IMR-90 (cell line): ENCODE data around the gene CORO1C. TPM values are rescaled to one million over a fixed set of nuclear protein-coding genes. Genes with fewer than 3 reads are reported as not detected.
A peak's percentile ranks its signal among the peaks of the same experiment; 100 is the strongest.

Experiments
- ATAC-seq: fragments of 200-7000 bp; cut with Tn5 transposase; 2 replicates; pipeline ENCODE4 v1.9.1; 2020; ENCODE audit warnings: low read depth, mild to moderate bottlenecking, moderate library complexity
- BruUV-seq: library from RNA; stranded (reverse); fragments of 400-500 nt; replicated peaks from 2 replicates; lab custom pipeline; 2021; lab: Mats Ljungman, UMichigan
- CTCF ChIA-PET: fragments of 300-600 bp; formaldehyde crosslinking; extraction: SDS; loops from one replicate; lab custom pipeline; 2021; ENCODE audit warnings: antibody characterized with exemption; lab: Yijun Ruan, JAX
- POLR2A ChIA-PET: fragments of 300-600 bp; sonication (Branson Sonifier 250); formaldehyde crosslinking; loops from one replicate; lab custom pipeline; 2022; ENCODE audit warnings: antibody characterized with exemption; ENCODE audit not compliant: unreplicated experiment; lab: Charles Lee
- DNase-seq: peaks from one replicate; pipeline ENCODE4 v3.0.0; 2013
- H2AFZ ChIP-seq: replicated peaks from 2 replicates; pipeline ENCODE3; 2013; ENCODE audit warnings: low read length, mild to moderate bottlenecking; ENCODE audit not compliant: poor library complexity
- H2AK5ac ChIP-seq: 2 replicates; pipeline ENCODE4 v1.6.1; 2013; ENCODE audit warnings: low read depth, low read length, inconsistent platforms
- H2AK9ac ChIP-seq: replicated peaks from 2 replicates; pipeline ENCODE3; 2013; ENCODE audit warnings: mild to moderate bottlenecking, low read depth, low read length, moderate library complexity; ENCODE audit not compliant: poor library complexity
- H2BK120ac ChIP-seq: 2 replicates; pipeline ENCODE4 v1.6.1; 2013; ENCODE audit warnings: low read depth, low read length, inconsistent platforms
- H2BK15ac ChIP-seq: 3 replicates; pipeline ENCODE4 v1.6.1; 2013; ENCODE audit warnings: low read depth, low read length, inconsistent platforms
- H2BK20ac ChIP-seq: 2 replicates; pipeline ENCODE4 v1.6.1; 2013; ENCODE audit warnings: low read depth, mild to moderate bottlenecking, inconsistent platforms, low read length, moderate library complexity
- H2BK5ac ChIP-seq: 2 replicates; pipeline ENCODE4 v1.6.1; 2013; ENCODE audit warnings: mild to moderate bottlenecking, low read depth, low read length, inconsistent platforms; ENCODE audit not compliant: poor library complexity, severe bottlenecking
- H3K14ac ChIP-seq: replicated peaks from 2 replicates; pipeline ENCODE4 v1.6.1; 2013; ENCODE audit warnings: low read depth, low read length, inconsistent platforms
- H3K18ac ChIP-seq: 2 replicates; pipeline ENCODE4 v1.6.1; 2013; ENCODE audit warnings: low read depth, low read length, control low read depth
- H3K23ac ChIP-seq: 2 replicates; pipeline ENCODE4 v1.6.1; 2013; ENCODE audit warnings: low read depth, low read length, inconsistent platforms
- H3K27ac ChIP-seq: 2 replicates; pipeline ENCODE4 v1.5.1; 2013; ENCODE audit warnings: mild to moderate bottlenecking, control low read depth, low read length; ENCODE audit not compliant: insufficient read depth
- H3K27me3 ChIP-seq: 2 replicates; pipeline ENCODE4 v1.6.1; 2013; ENCODE audit warnings: low read length; ENCODE audit not compliant: control insufficient read depth, insufficient read depth
- H3K36me3 ChIP-seq: 2 replicates; pipeline ENCODE4 v1.6.1; 2013; ENCODE audit warnings: low read length, mixed read lengths; ENCODE audit not compliant: control insufficient read depth, insufficient read depth
- H3K4ac ChIP-seq: 2 replicates; pipeline ENCODE4 v1.6.1; 2013; ENCODE audit warnings: low read depth, low read length, inconsistent platforms
- H3K4me1 ChIP-seq: 2 replicates; pipeline ENCODE4 v1.6.1; 2013; ENCODE audit warnings: low read length, mixed read lengths; ENCODE audit not compliant: control insufficient read depth, insufficient read depth
- H3K4me2 ChIP-seq: 2 replicates; pipeline ENCODE4 v1.6.1; 2013; ENCODE audit warnings: low read depth, mild to moderate bottlenecking, control low read depth, low read length, moderate library complexity
- H3K4me3 ChIP-seq: 2 replicates; pipeline ENCODE4 v1.5.1; 2013; ENCODE audit warnings: low read depth, mild to moderate bottlenecking, control low read depth, low read length, moderate library complexity; ENCODE audit not compliant: insufficient read depth
- H3K56ac ChIP-seq: 2 replicates; pipeline ENCODE4 v1.6.1; 2013; ENCODE audit warnings: low read length, inconsistent platforms; ENCODE audit not compliant: insufficient read depth; ENCODE audit errors: extremely low read depth
- H3K79me1 ChIP-seq, 2 experiments: 2 replicates each; pipeline ENCODE4 v1.6.1; 2013; ENCODE audit warnings: low read length in 2 of 2, inconsistent platforms in 1 of 2, low read depth in 1 of 2
- H3K9ac ChIP-seq: 2 replicates; pipeline ENCODE4 v1.6.1; 2013; ENCODE audit warnings: low read depth, low read length, control low read depth
- H3K9me1 ChIP-seq: 2 replicates; pipeline ENCODE4 v1.6.1; 2013; ENCODE audit warnings: low read length, inconsistent platforms; ENCODE audit not compliant: insufficient read depth
- H3K9me3 ChIP-seq: 2 replicates; pipeline ENCODE4 v1.6.1; 2013; ENCODE audit warnings: low read length; ENCODE audit not compliant: control insufficient read depth, insufficient read depth
- H4K20me1 ChIP-seq: 2 replicates; pipeline ENCODE4 v1.6.1; 2013; ENCODE audit warnings: low read length, inconsistent platforms; ENCODE audit not compliant: insufficient read depth
- H4K5ac ChIP-seq: 2 replicates; pipeline ENCODE4 v1.6.1; 2013; ENCODE audit warnings: mild to moderate bottlenecking, low read depth, low read length, control low read depth
- H4K8ac ChIP-seq, 2 experiments: 2 replicates each; pipeline ENCODE4 v1.6.1; 2013; ENCODE audit warnings: low read depth in 2 of 2, low read length in 2 of 2, control low read depth in 1 of 2, inconsistent platforms in 1 of 2
- H4K91ac ChIP-seq: 2 replicates; pipeline ENCODE4 v1.6.1; 2013; ENCODE audit warnings: low read depth, low read length, inconsistent platforms; ENCODE audit not compliant: insufficient read depth
- CEBPB ChIP-seq: IDR thresholded peaks from 2 replicates; pipeline ENCODE4 v1.6.1; 2012; ENCODE audit warnings: low read depth, low read length, improper control_type of control experiment
- CHD1 ChIP-seq: IDR thresholded peaks from 2 replicates; pipeline ENCODE4 v1.6.1; 2012; ENCODE audit warnings: low read depth, low read length, improper control_type of control experiment
- RAD21 ChIP-seq: IDR thresholded peaks from 2 replicates; pipeline ENCODE4 v1.6.1; 2012; ENCODE audit warnings: low read length, improper control_type of control experiment
- SMC3 ChIP-seq: fragments of 150-350 bp; IDR thresholded peaks from 2 replicates; pipeline ENCODE4 v1.6.1; 2016; ENCODE audit warnings: low read depth, mild to moderate bottlenecking, antibody characterized with exemption, low read length, moderate library complexity
- WGBS, 2 experiments: methylation state at CpG; one replicate each; pipeline versions ENCODE4 v1.1.5 to v1.1.7; 2013; ENCODE audit warnings: missing lambda C conversion rate in 2 of 2; ENCODE audit not compliant: insufficient read length in 1 of 2; ENCODE audit errors: extremely low coverage in 2 of 2; 5-methylcytosine and 5-hydroxymethylcytosine counted together
- dilution Hi-C: fragments of 300-500 bp; cut with HindIII; formaldehyde crosslinking; loops from one replicate; pipeline ENCODE4 v1.14.3; 2018; ENCODE audit warnings: low sequenced_read_pairs; ENCODE audit not compliant: unreplicated experiment
- in situ Hi-C: fragments of 300-500 bp; cut with MboI; formaldehyde crosslinking; loops from 3 replicates; pipeline ENCODE4 v1.14.3; 2019; ENCODE audit warnings: low sequenced_read_pairs, inconsistent platforms, mixed read lengths
- intact Hi-C: fragments of 100-400 bp; cut with micrococcal nuclease; formaldehyde crosslinking; loops from 2 replicates; pipeline ENCODE4 v1.10.0; 2022
- polyA plus RNA-seq, 3 experiments: library from polyadenylated mRNA; depleted of rRNA; stranded (reverse); fragments of >200 nt; gene quantifications; 2 replicates each; pipeline ENCODE4 v1.2.3, GENCODE V29; 2012; ENCODE audit warnings: low replicate concordance in 1 of 3
- total RNA-seq: library from RNA; depleted of rRNA; stranded (reverse); fragments of >200 nt; gene quantifications from 2 replicates; pipeline ENCODE4 v1.2.3, GENCODE V29; 2012

CORO1C gene
- total and polyA plus RNA-seq, 2 of the 4 experiments (the other 2 are of a cell fraction) = 675 to 1,100 TPM

- peak; percentile 37 for DNase-seq
- intact Hi-C loops (no loop called here), dilution Hi-C loops (no loop called here), in situ Hi-C loops (no loop called here)
- no TSS peak for BruUV-seq
- peak within 1 kb of the TSS; percentile 44; the same call in 1 of the 2 replicates for H3K27ac ChIP-seq
- H4K20me1 ChIP-seq = no peaks in the 10 kb centered on the region
- H3K14ac ChIP-seq = peak within 1 kb of the TSS; percentile 58
- H3K4me1 ChIP-seq = peaks cover 3% of the 10 kb centered on the region; the same call in 1 of the 2 replicates
- peak within 1 kb of the TSS; percentile 83; the same call in 1 of the 2 replicates for H2AK5ac ChIP-seq
- peak; percentile 86 for ATAC-seq
- H3K56ac ChIP-seq = no peak within 1 kb of the TSS
- H3K4me2 ChIP-seq = peak within 1 kb of the TSS; percentile 54; the same call in 1 of the 2 replicates
- H3K27me3 ChIP-seq = no peaks in the 10 kb centered on the region
- peak within 1 kb of the TSS; percentile 30 for H3K4ac ChIP-seq
- H3K36me3 ChIP-seq = peaks cover 2% of the 10 kb centered on the region; the same call in 1 of the 2 replicates
- H2BK15ac ChIP-seq = peak within 1 kb of the TSS; percentile 38; the same call in 1 of the 3 replicates
- peak within 1 kb of the TSS; percentile 80 for H2AK9ac ChIP-seq
- H2AFZ ChIP-seq = peak within 1 kb of the TSS; percentile 87
- peak within 1 kb of the TSS; percentile 12; the same call in 1 of the 2 replicates for H4K5ac ChIP-seq
- peak within 1 kb of the TSS; percentile 38 for H3K4me3 ChIP-seq
- peak within 1 kb of the TSS; percentile 16; the same call in 1 of the 2 replicates for H3K18ac ChIP-seq
- H2BK5ac ChIP-seq = no peak within 1 kb of the TSS
- TF ChIP-seq CHD1 (no peak), RAD21 (no peak), CEBPB (no peak), SMC3 (no peak)
- H3K9ac ChIP-seq = peak within 1 kb of the TSS; percentile 66; the same call in 1 of the 2 replicates
- H3K9me1 ChIP-seq = peaks cover 7% of the 10 kb centered on the region; the same call in 1 of the 2 replicates
- H3K9me3 ChIP-seq = no peaks in the 10 kb centered on the region
- H4K8ac ChIP-seq = peak within 1 kb of the TSS in 1 of 2 experiments; percentile 72; a peak in 1 of 4 replicates
- H3K23ac ChIP-seq = peak within 1 kb of the TSS; percentile 60; the same call in 1 of the 2 replicates
- peak within 1 kb of the TSS; percentile 77 for H2BK120ac ChIP-seq
- POLR2A ChIA-PET = interaction anchor here (0.5 to 0.7 kb wide), 3 partner anchors 21 to 490 kb away, joined by 3 to 7 read pairs (median 6); no protein-coding TSS in a partner anchor
- CTCF ChIA-PET = interaction anchor here (0.5 to 1.2 kb wide), 2 partner anchors 20 to 78 kb away, joined by 3 to 6 read pairs; no protein-coding TSS in a partner anchor
- H4K91ac ChIP-seq = peak within 1 kb of the TSS; percentile 63; the same call in 1 of the 2 replicates
- peak within 1 kb of the TSS; percentile 72 for H2BK20ac ChIP-seq
- peaks cover 0 to 7% of the 10 kb centered on the region in 2 experiments; a peak in 2 of 4 replicates for H3K79me1 ChIP-seq
- 33% methylated on average over 2 of the region's 27 CpGs; no CpG with 5 or more reads in 1 of the 2 experiments for WGBS, 2 experiments
These were observed 133.5 kb downstream of the CORO1C start, which contains the start of gene TMEM119 for GRCh38 chr12:108597559-108598471. Gene TMEM119, minus strand, starts transcription at chr12:108598084. Its CDS starts 5,701 bp downstream, at chr12:108592383.
